ENCODE data around the gene IGFBP2.
A peak's percentile ranks its signal among the peaks of the same experiment; 100 is the strongest.
"Not testable (repeated sequence)": the region's sequence is repeated elsewhere in the genome, so short reads cannot be mapped to it uniquely, and the experiment has no call there.

Gene IGFBP2

DNA sequence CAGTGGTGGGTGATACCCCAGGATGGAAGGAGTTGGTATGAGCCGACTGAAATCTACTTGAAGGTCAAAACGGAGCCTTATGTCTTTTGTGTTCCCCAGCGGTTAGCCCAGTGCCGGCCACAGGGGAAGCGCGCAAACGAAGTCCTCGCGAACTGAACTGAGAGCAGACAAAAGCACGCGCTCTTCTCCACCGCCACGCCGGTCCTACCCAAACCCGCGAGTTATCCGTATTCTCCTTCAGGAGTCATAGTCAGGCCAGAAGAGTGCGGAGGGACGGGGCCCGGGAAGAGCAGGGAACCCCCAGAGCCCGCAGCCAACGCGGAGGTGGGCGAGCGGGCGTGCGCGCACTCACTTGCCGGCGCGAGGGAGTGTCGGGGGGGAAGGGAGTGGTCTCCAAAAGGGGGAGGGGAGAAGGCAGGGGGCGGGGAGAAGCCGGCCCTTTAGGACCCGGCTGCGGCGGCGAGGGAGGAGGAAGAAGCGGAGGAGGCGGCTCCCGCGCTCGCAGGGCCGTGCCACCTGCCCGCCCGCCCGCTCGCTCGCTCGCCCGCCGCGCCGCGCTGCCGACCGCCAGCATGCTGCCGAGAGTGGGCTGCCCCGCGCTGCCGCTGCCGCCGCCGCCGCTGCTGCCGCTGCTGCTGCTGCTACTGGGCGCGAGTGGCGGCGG lies at the start of gene IGFBP2:
IGFBP2 (plus strand) TSS at position 469 of the 664 bp plus-strand sequence; CDS start at position 573, 104 bp downstream.
- no peak for DNase-seq

- no peak for DNase-seq
Observed at GRCh38 chr2:216583606-216584005, 49.6 kb upstream of the IGFBP2 start.

GRCh38 chr2:216584112-216584511 lies 49.1 kb upstream of the IGFBP2 start:
- no peak for DNase-seq

DNA sequence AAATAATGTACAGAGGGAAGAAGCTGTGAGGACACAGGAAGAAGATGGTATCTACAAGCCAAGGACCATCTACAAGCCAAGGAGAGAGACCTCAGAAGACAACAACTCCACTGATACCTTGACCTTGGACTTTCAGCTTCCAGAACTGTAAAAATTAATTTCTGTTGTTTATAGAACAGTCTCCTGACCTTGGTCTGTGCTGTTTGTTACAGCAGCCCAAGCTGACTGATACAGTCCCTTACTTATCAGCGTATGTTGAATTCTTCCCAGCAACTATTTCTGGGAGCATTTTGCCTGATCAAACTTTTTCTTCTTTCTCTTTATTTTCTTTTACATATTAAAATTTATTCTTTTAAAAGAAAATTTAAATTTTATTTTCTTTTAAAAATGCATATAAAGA lies 47.8 kb upstream of the IGFBP2 start:
- DNase-seq = no peak

GRCh38 chr2:216588861-216589710 lies 44.1 kb upstream of the IGFBP2 start:
- DNase-seq = no peak

GRCh38 chr2:216589791-216590190 lies 43.4 kb upstream of the IGFBP2 start:
- DNase-seq = no peak

GRCh38 chr2:216590780-216591179 lies 42.4 kb upstream of the IGFBP2 start:
- no peak for DNase-seq

GRCh38 chr2:216591480-216591879 lies 41.7 kb upstream of the IGFBP2 start:
- DNase-seq = no peak

DNA sequence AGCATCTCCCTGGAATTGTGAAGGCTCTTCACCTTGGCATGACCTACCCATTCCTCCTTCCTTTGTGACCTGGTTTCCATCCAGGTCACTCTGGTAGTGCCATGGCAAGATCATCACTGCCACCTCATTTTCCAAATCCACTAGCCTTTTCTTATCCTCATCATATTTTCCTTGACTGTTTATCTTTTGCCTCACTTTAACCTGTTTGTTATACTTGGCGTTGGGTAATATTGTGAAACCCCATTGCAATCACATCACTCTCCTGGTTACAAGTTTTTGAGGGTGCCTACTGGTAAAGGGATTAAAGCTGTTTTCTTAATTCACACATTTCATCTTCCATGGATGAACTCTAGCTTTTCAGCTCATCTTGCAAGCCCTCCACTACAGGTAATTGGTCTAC lies 39.1 kb upstream of the IGFBP2 start:
- DNase-seq = no peak

GRCh38 chr2:216596236-216596979 lies 36.8 kb upstream of the IGFBP2 start:
- DNase-seq = peak; percentile 65

DNA sequence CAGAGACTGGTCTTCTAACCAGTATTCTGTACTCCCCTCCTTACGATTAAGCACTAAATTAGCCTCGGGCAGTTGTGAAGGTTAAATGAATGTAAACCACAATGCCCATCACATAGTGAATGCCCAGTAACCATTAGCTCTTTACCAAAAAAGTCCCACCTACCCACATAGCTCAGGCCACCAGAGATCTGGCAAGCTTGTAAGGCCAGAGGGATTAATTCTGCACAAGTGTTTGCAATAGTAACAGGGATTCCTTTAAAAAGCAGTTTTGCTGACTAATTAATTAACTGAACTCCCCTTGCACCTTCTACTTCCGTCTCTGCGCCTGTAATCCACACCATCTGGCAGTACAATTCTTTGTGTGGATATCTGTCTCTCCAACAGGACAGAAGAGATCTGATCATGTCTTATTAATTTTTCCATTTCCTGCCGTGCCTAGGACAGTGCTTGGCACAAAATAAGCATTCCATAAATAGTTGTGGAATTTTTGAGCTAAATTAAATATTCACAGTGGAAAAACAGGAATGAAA lies 36.2 kb upstream of the IGFBP2 start:
- DNase-seq = no peak

DNA sequence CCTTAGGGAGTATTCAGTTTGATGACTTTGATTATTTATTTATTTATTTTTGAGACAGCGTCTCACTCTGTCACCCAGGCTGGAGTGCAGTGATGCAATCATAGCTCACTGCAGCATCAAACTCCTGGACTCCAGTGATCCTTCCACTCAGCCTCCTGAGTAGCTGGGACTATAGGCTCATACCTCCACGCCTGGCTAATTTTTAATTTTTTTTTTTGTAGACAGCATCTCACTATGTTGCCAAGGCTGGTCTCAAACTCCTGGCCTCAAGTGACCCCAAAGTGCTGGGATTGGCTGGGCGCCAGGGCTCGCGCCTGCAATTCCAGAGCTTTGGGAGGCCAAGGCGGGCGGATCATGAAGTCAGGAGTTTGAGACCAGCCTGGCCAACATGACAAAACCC lies 35.4 kb upstream of the IGFBP2 start:
- not testable (repeated sequence) for DNase-seq

DNA sequence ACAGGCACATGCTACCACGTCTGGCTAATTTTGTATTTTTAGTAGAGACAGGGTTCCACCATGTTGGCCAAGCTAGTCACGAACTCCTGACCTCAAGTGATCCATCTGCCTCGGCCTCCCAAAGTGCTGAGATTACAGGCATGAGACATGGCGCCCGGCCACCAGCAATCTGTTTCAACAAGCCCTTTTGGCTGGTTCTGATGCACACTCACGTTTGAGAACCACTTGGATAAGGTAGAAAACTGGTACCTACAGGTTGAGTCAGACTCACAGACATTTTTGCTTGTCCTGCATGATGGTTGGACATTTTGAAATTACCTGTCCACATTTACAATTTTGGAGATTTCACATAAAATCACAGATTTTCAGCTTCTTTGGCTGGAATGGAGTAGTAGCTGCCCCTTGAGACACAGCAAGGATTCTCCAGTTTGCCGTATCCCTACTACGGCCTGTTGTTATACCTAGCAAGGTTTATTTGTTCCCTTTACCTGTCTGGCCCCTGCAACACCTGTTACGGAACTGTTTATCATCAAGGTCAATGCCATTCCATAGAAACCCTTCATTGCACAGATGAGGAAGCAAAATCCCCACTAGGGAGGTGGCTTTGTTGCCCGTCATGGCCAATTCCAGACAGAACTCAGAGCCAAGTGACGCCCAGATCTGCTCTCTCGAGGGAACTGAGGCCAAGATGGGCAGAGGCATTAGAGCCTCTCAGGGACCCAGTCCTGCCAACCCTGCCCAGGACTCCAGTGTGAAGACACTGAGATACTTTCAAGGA lies 31.4 kb upstream of the IGFBP2 start:
- DNase-seq = no peak

GRCh38 chr2:216603010-216603883 lies 30.0 kb upstream of the IGFBP2 start:
- no peak for DNase-seq

- DNase-seq = no peak
Observed at GRCh38 chr2:216603884-216604245, 29.4 kb upstream of the IGFBP2 start.

DNA sequence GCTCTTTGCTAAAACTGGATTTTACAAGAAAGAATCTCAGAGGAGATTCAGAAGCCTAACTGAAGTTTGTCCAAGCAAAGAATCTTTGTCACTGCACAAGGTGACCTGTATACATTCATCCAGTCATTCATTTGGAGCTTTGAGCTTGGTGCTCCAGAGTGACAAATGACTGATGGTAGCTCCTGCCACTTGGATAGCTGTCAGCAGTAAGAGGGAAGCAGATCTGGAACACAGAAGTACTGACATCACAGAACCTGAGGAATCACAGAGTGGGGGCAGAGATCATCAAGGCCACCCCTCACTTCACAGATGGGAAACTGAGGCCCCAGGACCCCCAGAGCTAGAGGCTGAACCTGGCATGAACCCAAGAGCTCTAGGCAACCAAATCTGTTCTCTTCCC lies 28.8 kb upstream of the IGFBP2 start:
- DNase-seq = no peak

GRCh38 chr2:216606551-216607276 lies 26.5 kb upstream of the IGFBP2 start:
- DNase-seq = no peak

DNA sequence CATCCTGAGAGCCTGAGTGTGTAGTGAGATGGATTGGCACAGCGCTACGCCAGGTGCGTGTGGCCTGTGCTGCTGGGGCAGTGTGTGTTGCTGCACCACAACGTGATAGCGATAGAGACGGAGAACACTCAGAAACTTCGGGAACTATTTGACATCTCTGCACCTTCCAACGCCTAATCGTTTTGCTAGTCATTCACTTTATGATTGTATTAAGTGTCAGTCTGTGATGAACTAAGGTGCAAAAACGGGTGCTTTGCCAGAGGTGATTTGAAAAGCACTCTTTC lies 26.0 kb upstream of the IGFBP2 start:
- DNase-seq = no peak

DNA sequence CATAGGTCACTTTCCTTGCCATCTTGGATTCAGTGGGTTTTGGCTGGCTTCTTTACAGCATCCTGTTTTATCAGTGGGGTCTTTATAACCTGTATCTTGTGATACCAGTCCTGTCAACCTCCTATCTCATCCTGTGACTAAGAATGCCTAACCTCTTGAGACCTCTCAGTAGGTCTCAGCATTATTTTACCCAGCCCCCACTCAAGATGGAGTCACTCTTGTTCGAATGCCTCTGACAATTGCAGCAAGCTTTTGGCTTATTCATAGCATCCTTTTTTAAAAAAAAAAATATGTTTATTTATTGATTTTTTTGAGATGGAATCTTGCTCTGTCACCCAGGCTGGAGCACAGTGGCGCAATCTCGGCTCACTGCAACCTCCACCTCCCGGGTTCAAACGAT lies 24.7 kb upstream of the IGFBP2 start:
- DNase-seq = no peak

DNA sequence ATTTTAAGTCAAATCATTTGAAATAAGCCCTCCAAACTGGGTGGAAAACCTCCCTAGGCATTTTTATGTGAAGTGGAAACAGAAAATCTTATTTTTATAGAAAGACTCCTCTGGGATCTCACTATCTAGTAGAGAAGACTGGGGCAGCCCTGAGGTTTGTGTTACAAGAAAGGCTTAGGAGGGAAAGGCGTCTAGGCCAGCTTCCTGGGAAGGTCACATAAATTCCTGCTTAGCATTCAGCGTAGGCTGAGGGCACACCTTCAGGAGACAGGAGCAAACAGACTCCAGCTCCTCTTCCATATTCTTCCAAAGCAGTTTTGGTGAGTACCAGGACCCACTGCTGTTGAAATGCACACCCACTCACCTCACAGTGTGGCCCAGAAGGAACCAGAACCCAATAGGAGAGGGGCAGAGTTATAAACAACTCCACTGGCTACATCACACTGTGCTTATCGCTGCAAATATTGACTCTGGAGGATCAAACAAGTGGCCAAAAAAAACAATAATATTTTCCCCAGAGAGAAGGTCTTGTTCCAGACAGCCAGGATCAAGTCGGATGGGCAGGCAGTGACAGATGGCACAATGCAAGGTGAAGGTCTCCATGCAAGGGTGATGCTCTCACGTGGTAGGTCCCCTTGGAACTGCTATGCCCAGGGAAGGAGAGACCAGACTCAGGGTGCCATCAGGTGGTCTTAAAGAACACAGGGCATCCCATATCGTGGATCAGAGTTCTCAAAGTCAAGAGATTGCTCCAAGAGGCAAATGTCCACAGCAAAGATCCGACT lies 17.7 kb upstream of the IGFBP2 start:
- DNase-seq = no peak

Data from NCI-H2081 treated with DMSO at 0.1 percent for 48 hours (cell line).